NOMO-1 (cell line): Measurements from ENCODE around the gene AVP.

Experiments used
- DNase-seq, 2 experiments: peaks; one replicate each; lab custom pipeline; 2025; ENCODE audit not compliant: unreplicated experiment in 2 of 2; lab: John Stamatoyannopoulos, UW

AVP gene

GRCh38 chr20:3051385-3052019 lies 33.0 kb downstream of the AVP start:
- DNase-seq = no peak

DNA sequence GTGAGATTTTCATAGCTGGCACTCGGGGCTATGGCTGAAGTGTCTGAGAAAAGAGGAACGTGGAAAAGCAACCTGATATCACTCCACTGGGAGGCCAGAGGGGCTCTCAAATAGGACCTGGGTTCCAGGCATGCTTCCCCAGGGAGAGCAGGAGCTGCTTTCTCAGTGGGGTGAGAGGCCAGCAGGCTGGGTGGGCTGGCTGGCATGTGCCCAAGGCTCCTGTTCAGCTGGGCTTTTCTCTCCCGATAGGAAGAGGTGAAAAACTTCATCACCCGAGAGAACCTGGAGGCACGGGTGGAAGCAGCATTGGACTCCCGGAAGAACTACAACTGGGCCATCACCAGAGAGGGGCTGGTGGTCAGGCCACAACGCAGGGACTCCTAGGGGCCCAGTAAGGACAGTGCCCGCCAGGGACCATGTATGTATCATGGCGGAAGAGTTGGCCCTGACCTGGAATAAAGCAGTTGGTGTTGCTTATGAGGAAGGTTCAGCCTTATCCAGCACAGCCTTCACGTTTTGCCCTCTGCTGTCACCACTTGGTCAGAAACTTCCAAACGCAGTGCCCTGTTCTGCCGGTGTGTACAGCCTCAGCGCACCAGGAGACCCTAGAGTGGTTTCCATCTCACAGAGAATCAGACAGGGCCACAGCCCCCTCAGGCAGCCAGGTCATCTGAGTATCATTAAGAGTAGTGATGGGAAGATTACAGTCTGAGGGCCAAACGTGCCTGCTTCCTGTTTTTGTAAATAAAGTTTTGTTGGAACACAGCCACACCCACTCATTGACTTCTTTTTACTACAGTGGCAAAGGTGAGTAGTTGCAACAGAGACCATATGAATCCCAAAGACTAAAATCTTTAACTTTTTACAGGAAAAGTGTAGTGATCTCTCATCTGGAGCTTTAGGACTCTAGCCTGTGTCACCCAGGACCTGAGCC lies 36.8 kb downstream of the AVP start:
- no peak for DNase-seq

DNA sequence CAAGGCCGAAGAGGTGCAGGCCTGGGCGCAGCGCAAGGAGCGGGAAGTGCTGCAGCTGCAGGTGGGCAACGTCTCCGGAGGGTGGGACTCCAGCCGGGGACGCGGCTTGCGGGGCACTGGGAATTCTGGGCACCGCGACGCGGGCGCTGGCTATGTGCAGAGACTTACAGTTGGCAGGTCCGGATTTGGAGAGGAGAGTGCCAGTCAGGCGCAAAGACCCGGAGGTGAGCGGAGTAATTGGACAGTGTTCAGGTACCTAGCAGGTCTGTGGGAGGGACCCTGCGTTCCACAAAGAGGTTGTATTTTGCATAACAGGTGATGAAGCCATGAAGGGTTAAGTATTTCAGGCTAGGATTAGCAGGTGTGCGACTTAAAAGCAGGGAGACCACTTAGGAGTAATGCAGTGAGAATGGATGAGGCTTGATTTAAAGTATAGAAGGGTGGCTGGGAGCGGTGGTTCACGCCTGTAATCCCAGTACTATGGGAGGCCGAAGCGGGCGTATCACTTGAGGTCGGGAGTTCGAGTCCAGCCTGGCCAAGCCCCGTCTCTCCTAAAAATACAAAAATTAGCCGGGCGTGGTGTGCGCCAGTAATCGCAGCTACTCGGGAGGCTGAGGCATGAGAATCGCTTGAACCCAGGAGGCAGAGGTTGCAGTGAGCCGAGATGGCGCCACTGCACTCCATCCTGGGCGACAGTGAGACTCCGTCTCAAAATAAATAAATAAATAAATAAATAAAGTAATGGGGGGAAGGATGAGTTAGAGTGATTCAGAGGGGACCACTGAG lies 37.7 kb downstream of the AVP start:
- DNase-seq = no peak

- peak; percentile 81 to 84 for DNase-seq
Measured at GRCh38 chr20:3045816-3046676, 38.5 kb downstream of the AVP start, which contains the start of gene MRPS26. Gene MRPS26, plus strand, starts transcription at chr20:3046052. Its CDS starts 17 bp downstream, at chr20:3046069.

DNA sequence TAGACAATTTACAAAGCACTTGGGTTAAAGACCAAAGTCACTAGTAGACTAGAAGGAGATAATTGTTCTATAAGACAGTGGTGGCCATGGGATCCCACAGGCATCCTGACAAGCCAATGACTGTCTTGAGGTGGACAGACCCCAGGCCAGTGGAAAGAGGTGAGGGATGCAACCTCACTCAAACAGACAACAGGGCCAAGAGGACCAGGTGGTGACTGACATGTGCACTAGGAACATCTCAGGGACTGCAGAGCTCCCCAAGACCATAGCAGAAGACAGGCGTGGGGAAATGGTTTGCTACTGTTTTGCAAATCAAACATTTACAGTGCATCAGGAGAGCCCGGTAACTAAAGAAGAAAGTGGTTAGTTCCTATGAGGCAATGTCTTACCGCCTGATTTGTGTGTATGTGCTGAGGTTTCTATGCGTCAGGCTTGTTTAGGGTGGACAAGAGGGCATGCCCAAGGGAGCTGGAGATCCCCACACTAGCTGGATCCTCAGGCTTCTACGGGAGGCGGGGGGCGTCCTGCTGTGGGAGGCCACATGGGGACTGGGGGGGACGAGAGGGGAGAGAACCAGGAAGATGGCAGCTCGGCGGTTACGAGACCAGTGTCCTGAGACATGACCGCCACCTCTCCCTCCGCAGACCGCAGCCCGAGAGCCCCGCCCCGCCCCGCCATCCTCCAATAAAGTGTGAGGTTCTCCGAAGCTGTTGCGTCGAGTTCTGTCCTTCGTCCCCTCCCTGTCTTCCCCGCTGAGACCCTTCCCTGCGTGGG lies 39.3 kb downstream of the AVP start:
- DNase-seq = peak; percentile 80 to 84

- DNase-seq = no peak
Measured at GRCh38 chr20:3044336-3044965, 40.1 kb downstream of the AVP start.

GRCh38 chr20:3043322-3043721 lies 41.2 kb downstream of the AVP start, which contains the start of gene GNRH2:
Gene GNRH2, plus strand, starts transcription at chr20:3043622. Its CDS starts 793 bp downstream, at chr20:3044415.
- DNase-seq = no peak

DNA sequence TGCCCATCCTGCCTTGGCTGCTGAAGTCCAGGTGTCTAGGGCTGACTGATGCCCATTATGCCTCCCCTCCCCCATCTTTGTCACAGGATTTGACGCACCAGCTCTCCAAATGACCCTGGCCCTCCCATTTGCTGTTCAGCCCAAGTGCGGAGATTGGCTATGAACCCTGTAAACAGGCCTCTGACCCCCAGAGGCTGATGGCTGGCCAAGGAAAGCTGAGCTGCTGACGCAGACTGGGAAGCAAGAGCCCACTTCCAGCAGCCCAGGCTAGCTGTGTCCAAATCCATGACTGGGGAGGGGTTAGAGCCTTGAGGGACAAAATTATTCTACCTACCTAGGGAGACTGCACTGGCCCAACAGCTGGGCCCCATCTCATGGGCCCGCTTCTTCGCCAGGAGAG lies 41.9 kb downstream of the AVP start:
- DNase-seq = no peak

GRCh38 chr20:3041854-3042409 lies 42.6 kb downstream of the AVP start:
- DNase-seq = no peak

- no peak for DNase-seq
Measured at GRCh38 chr20:3040086-3040485, 44.4 kb downstream of the AVP start.

DNA sequence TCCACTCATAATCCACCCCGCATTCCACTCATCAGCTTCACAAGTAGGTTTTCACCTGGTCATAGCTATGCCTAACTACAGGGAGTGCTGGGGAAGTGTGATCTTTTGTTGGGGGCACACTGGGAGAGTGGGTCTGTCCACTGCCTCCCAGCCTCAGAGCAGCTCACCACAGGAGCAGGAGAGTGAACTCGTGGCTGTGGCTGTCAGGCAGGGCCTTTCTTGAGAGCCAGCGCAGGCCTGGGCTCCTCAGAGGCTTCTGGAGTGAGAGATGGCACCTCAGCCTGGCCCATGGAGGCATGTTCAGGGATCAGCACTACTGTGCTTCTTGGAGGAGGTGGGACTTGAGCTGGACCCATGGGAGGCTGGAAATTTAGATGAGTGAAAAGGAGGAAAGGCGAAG lies 45.1 kb downstream of the AVP start:
- no peak for DNase-seq

DNA sequence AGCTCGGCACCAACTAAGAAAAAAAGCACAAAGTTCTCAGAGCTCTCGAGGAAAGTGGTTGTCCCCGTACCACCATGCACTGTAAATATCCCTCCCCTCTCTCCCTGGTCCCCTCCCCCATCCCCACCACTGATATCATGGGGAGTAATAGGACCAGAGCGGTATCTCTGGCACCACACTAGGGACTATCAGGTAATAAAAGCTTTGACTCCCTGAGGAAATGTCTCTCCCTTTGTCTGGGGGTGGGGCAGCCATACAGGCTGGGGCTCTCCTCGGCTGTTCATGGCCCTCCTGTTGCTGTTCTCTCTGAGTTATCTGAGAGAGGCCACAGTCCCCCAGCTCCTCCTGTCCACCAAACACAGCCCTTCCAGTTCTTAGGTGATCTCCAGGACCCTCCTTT lies 46.1 kb downstream of the AVP start:
- DNase-seq = no peak

DNA sequence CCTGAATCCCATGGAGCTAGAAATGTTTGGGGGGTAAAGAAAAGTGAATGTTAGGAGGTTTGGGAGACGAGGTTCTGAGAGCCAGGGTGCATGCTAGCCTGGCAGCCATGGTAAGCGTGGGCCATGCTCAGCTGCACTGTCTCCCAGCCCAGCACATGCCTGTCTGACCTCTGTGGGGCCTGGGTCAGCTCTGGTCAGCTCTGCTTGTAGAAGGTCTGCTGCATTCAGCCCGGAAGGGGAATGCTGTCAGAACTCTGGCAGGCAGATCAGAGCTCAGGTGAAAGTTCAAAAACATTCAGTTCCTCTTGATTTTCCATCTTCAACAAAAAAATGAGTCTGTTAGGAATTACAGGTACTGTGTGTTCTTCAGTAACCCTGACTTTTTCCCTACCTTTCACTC lies 46.9 kb downstream of the AVP start:
- DNase-seq = no peak

- no peak for DNase-seq
Measured at GRCh38 chr20:3032624-3033023, 51.9 kb downstream of the AVP start.
